GM19238 (cell line): ENCODE results near the gene HAO2.

Experiments used
- DNase-seq: peaks from one replicate; pipeline ENCODE4 v3.0.0; 2011; ENCODE audit warnings: low spot score; ENCODE audit not compliant: insufficient read length

Gene HAO2

DNA sequence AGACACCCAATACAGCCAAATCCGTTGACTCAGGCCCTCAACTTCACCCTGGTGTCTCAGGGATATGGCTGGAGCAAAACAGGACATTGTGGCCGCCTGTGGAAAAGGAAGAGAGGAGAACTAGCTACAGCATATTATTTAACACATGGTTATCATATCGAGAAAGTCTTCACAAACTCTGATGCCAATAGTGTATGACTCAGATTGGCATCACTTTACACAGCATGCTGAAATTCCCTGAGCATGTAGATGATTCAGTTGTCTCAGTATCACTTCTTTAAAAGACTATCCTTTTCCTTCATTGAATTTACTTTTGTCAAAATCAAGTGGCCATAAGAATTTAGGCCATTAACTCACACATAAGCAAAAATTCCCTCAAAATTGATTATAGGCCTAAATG lies 66.5 kb downstream of the HAO2 start:
- no peak for DNase-seq

- no peak for DNase-seq
Observed at GRCh38 chr1:119438761-119439160, 70.2 kb downstream of the HAO2 start.

- no peak for DNase-seq
Observed at GRCh38 chr1:119440721-119441307, 72.2 kb downstream of the HAO2 start.

DNA sequence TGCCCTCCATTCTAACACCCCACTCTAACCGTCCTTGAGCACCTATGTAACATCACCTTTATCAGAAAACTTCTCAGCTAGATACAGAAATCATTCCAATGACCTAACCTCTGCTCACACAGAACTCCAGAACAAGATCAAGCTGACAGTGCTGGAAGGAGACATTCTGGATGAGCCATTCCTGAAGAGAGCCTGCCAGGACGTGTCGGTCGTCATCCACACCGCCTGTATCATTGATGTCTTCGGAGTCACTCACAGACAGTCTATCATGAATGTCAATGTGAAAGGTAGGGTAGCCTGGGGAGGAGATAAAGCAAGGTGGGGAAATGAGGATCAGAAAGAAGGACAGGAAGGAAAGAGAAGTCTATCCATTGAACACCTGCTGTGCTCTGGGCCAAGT lies 74.2 kb downstream of the HAO2 start:
- DNase-seq = no peak
